ENCODE data around the gene NUP93. TPM values are rescaled to one million over a fixed set of nuclear protein-coding genes. Genes with fewer than 3 reads are reported as not detected.

The NUP93 gene
- polyA plus RNA-seq, 1 donor (not counting 4 experiments of a cell fraction or from before 2014, with no cell fraction given) = 74.1 TPM

GRCh38 chr16:56852401-56852730 lies 122.4 kb downstream of the NUP93 start:
- TF ChIP-seq EZH2 (IDR thresholded peaks at IDR 0.05; ENCODE audit: low read length) (no peak), CTCF (optimal IDR thresholded peaks at IDR 0.05 in 1 of 3, IDR thresholded peaks at IDR 0.05 in 1 of 3, conservative IDR thresholded peaks at IDR 0.05 in 1 of 3; ENCODE audit: extremely low read depth in 1 of 3, insufficient read depth in 2 of 3, low read length in 3 of 3) (no peak)
- Histone ChIP-seq H3K9me3 (ENCODE audit: control insufficient read depth, low read depth, low read length) (no peaks in the 10 kb centered on the region), H3K4me3 (ENCODE audit: control insufficient read depth in 2 of 3, extremely low read depth in 1 of 3, insufficient read depth in 2 of 3, low read depth in 1 of 3, low read length in 3 of 3) (no peak overlapping the region), H3K27ac (ENCODE audit: control insufficient read depth, insufficient read depth, low read length) (no peak overlapping the region), H3K4me2 (ENCODE audit: control insufficient read depth, extremely low read depth, insufficient read depth, low read depth, low read length) (no peak overlapping the region), H3K27me3 (ENCODE audit: control insufficient read depth, extremely low read depth, insufficient read depth, low read length) (no peaks in the 10 kb centered on the region), H3K9ac (ENCODE audit: control insufficient read depth, extremely low read depth, insufficient read depth, low read length) (no peak overlapping the region), H3K79me2 (ENCODE audit: control insufficient read depth, insufficient read depth, low read length) (no peaks in the 10 kb centered on the region), H2AFZ (ENCODE audit: control insufficient read depth, low read length) (no peak overlapping the region), H3K4me1 (ENCODE audit: control insufficient read depth, extremely low read depth, insufficient read depth, low read length) (peaks cover 37% of the 10 kb centered on the region), H3K9me1 (ENCODE audit: control insufficient read depth, extremely low read depth, insufficient read depth, low read length) (no peaks in the 10 kb centered on the region), H3K36me3 (ENCODE audit: control insufficient read depth in 2 of 2, extremely low read depth in 1 of 2, insufficient read depth in 2 of 2, low read length in 2 of 2) (no peaks in the 10 kb centered on the region), H4K20me1 (ENCODE audit: control insufficient read depth, extremely low read depth, insufficient read depth, low read length) (no peaks in the 10 kb centered on the region)
- DNase-seq (ENCODE audit: low read depth, low spot score) = no peak
- FAIRE-seq = no peak
- dilution Hi-C loops (cut with MboI; ENCODE audit: extremely low pct_ligation_motif_present, low sequenced_read_pairs) = loop anchor here (25.0 kb wide), 1 partner anchor 90 kb away; no protein-coding TSS in a partner anchor

GRCh38 chr16:56852968-56853367 lies 123.0 kb downstream of the NUP93 start:
- dilution Hi-C loops (cut with MboI; ENCODE audit: extremely low pct_ligation_motif_present, low sequenced_read_pairs) = loop anchor here (25.0 kb wide), 1 partner anchor 91 kb away; no protein-coding TSS in a partner anchor
- Histone ChIP-seq H3K4me1 (ENCODE audit: control insufficient read depth, extremely low read depth, insufficient read depth, low read length) (peaks cover 32% of the 10 kb centered on the region), H2AFZ (ENCODE audit: control insufficient read depth, low read length) (no peak overlapping the region), H4K20me1 (ENCODE audit: control insufficient read depth, extremely low read depth, insufficient read depth, low read length) (no peaks in the 10 kb centered on the region), H3K9me3 (ENCODE audit: control insufficient read depth, low read depth, low read length) (no peaks in the 10 kb centered on the region), H3K4me3 (ENCODE audit: control insufficient read depth in 2 of 3, extremely low read depth in 1 of 3, insufficient read depth in 2 of 3, low read depth in 1 of 3, low read length in 3 of 3) (no peak overlapping the region), H3K9me1 (ENCODE audit: control insufficient read depth, extremely low read depth, insufficient read depth, low read length) (no peaks in the 10 kb centered on the region), H3K9ac (ENCODE audit: control insufficient read depth, extremely low read depth, insufficient read depth, low read length) (no peak overlapping the region), H3K4me2 (ENCODE audit: control insufficient read depth, extremely low read depth, insufficient read depth, low read depth, low read length) (no peak overlapping the region), H3K27ac (ENCODE audit: control insufficient read depth, insufficient read depth, low read length) (no peak overlapping the region), H3K79me2 (ENCODE audit: control insufficient read depth, insufficient read depth, low read length) (no peaks in the 10 kb centered on the region), H3K36me3 (ENCODE audit: control insufficient read depth in 2 of 2, extremely low read depth in 1 of 2, insufficient read depth in 2 of 2, low read length in 2 of 2) (no peaks in the 10 kb centered on the region), H3K27me3 (ENCODE audit: control insufficient read depth, extremely low read depth, insufficient read depth, low read length) (no peaks in the 10 kb centered on the region)
- TF ChIP-seq EZH2 (IDR thresholded peaks at IDR 0.05; ENCODE audit: low read length) (no peak), CTCF (optimal IDR thresholded peaks at IDR 0.05 in 1 of 3, IDR thresholded peaks at IDR 0.05 in 1 of 3, conservative IDR thresholded peaks at IDR 0.05 in 1 of 3; ENCODE audit: extremely low read depth in 1 of 3, insufficient read depth in 2 of 3, low read length in 3 of 3) (no peak)
- DNase-seq (ENCODE audit: low read depth, low spot score) (no peak), FAIRE-seq (no peak)

Measured in keratinocyte (primary cell).